BJ (cell line): ENCODE results near the gene KRTAP17-1. TPM values are rescaled to one million over a fixed set of nuclear protein-coding genes. Genes with fewer than 3 reads are reported as not detected.

Experiments used
- CTCF ChIA-PET: fragments of 350-600 bp; formaldehyde crosslinking; extraction: SDS; loops from one replicate; lab custom pipeline; 2021; ENCODE audit warnings: antibody characterized with exemption, inconsistent platforms; lab: Yijun Ruan, JAX
- POLR2A ChIA-PET: fragments of 300-600 bp; sonication (Branson Sonifier 250); formaldehyde crosslinking; extraction: SDS; loops from one replicate; lab custom pipeline; 2021; ENCODE audit warnings: antibody characterized with exemption; lab: Charles Lee
- DNase-seq: peaks from one replicate; pipeline ENCODE4 v3.0.0-alpha.2; 2011; ENCODE audit warnings: low read depth
- H3K27me3 ChIP-seq: 2 replicates; pipeline ENCODE4 v1.6.0; 2011; ENCODE audit warnings: low read length; ENCODE audit not compliant: control insufficient read depth, insufficient read depth
- H3K36me3 ChIP-seq: 2 replicates; pipeline ENCODE4 v1.5.1; 2011; ENCODE audit warnings: low read length; ENCODE audit not compliant: control insufficient read depth, insufficient read depth
- H3K4me3 ChIP-seq: 2 replicates; pipeline ENCODE4 v1.5.1; 2011; ENCODE audit warnings: low read depth, mild to moderate bottlenecking, control low read depth, low read length
- polyA plus RNA-seq: library from polyadenylated mRNA; depleted of rRNA; stranded (reverse); fragments of >200 nt; gene quantifications from 2 replicates; pipeline ENCODE4 v1.2.3, GENCODE V29; 2011; rRNA removed
- small RNA-seq: library from RNA; depleted of rRNA; stranded (forward); fragments of <200 nt; gene quantifications from one replicate; pipeline ENCODE3, GENCODE V24; 2012; ENCODE audit warnings: low replicate concordance, low read depth; ENCODE audit not compliant: insufficient read length
- TF ChIP-seq, protein P1 (sequence below): IDR thresholded peaks from 2 replicates; pipeline ENCODE4 v1.5.1; 2011; ENCODE audit warnings: low read depth, mild to moderate bottlenecking, control low read depth, inconsistent platforms, low read length, moderate library complexity; ENCODE audit not compliant: insufficient read depth

Gene KRTAP17-1
- polyA plus RNA-seq, 1 experiment: not detected

DNA sequence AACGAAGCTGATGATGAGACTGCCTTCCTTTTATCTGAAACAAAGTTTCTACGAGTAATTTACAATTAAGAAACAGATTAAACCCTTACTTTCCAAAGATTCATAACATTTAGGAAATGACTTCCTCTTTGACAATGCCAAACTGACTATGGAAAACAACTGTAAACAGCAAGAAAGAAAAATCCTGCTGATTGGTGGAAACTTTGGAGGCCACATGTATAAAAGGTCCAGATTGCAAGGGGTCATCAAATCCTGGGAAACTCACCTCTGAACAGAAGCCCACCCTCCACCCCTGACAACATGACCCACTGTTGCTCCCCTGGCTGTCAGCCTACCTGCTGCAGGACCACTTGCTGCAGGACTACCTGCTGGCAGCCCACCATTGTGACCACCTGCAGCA, 50.4 kb downstream of the KRTAP17-1 start, which contains the start of gene KRTAP9-6:
TSS of gene KRTAP9-6 (plus strand) at position 301 of the 400 bp plus-strand sequence. CDS start at position 301, 0 bp downstream.
- no peaks in the 10 kb centered on the region for H3K27me3 ChIP-seq
- no peak for DNase-seq
- H3K36me3 ChIP-seq: no peaks in the 10 kb centered on the region
- ChIA-PET POLR2A (no interaction called here), CTCF (no interaction called here)
- TF ChIP-seq, protein P1, sequence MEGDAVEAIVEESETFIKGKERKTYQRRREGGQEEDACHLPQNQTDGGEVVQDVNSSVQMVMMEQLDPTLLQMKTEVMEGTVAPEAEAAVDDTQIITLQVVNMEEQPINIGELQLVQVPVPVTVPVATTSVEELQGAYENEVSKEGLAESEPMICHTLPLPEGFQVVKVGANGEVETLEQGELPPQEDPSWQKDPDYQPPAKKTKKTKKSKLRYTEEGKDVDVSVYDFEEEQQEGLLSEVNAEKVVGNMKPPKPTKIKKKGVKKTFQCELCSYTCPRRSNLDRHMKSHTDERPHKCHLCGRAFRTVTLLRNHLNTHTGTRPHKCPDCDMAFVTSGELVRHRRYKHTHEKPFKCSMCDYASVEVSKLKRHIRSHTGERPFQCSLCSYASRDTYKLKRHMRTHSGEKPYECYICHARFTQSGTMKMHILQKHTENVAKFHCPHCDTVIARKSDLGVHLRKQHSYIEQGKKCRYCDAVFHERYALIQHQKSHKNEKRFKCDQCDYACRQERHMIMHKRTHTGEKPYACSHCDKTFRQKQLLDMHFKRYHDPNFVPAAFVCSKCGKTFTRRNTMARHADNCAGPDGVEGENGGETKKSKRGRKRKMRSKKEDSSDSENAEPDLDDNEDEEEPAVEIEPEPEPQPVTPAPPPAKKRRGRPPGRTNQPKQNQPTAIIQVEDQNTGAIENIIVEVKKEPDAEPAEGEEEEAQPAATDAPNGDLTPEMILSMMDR: no peak
- no peak within 1 kb of the TSS for H3K4me3 ChIP-seq

Small RNAs within 50 kb of the gene (small RNA-seq; reads per million reads assigned to genes)
- not detected for gene KRTAP9-10P

Other genes starting within 250 kb of the KRTAP17-1 start
- gene KRTAP2-4, start 249.8 kb downstream of the KRTAP17-1 start, polyA plus RNA-seq: not detected in 2 replicates
- gene KRTAP4-7, start 231.6 kb downstream of the KRTAP17-1 start, polyA plus RNA-seq: not detected in 2 replicates
- not detected in 2 replicates for gene KRTAP4-8, start 217.6 kb downstream of the KRTAP17-1 start, polyA plus RNA-seq
- gene KRTAP4-16, start 213.5 kb downstream of the KRTAP17-1 start, polyA plus RNA-seq: not detected in 2 replicates
- gene KRTAP4-9, start 210.3 kb downstream of the KRTAP17-1 start, polyA plus RNA-seq: not detected in 2 replicates
- gene KRTAP4-11, start 197.3 kb downstream of the KRTAP17-1 start, polyA plus RNA-seq: not detected in 2 replicates
- gene KRTAP4-12, start 191.5 kb downstream of the KRTAP17-1 start, polyA plus RNA-seq: 0.11 TPM in 1 of 2 replicates, not detected in the other
- not detected in 2 replicates for gene KRTAP4-6, start 175.2 kb downstream of the KRTAP17-1 start, polyA plus RNA-seq
- not detected in 2 replicates for gene KRTAP4-5, start 165.9 kb downstream of the KRTAP17-1 start, polyA plus RNA-seq
- gene KRTAP4-4, start 155.0 kb downstream of the KRTAP17-1 start, polyA plus RNA-seq: not detected in 2 replicates
- gene KRTAP4-3, start 147.5 kb downstream of the KRTAP17-1 start, polyA plus RNA-seq: not detected in 2 replicates
- gene KRTAP4-2, start 137.5 kb downstream of the KRTAP17-1 start, polyA plus RNA-seq: not detected in 2 replicates
- 0.12 TPM in 1 of 2 replicates, not detected in the other for gene KRTAP4-1, start 130.8 kb downstream of the KRTAP17-1 start, polyA plus RNA-seq
- gene KRTAP9-1, start 125.8 kb downstream of the KRTAP17-1 start, polyA plus RNA-seq: not detected in 2 replicates
- not detected in 2 replicates for gene KRTAP9-2, start 89.1 kb downstream of the KRTAP17-1 start, polyA plus RNA-seq
- not detected in 2 replicates for gene KRTAP9-3, start 83.3 kb downstream of the KRTAP17-1 start, polyA plus RNA-seq
- not detected in 2 replicates for gene KRTAP9-8, start 77.7 kb downstream of the KRTAP17-1 start, polyA plus RNA-seq
- gene KRTAP9-4, start 66.0 kb downstream of the KRTAP17-1 start, polyA plus RNA-seq: not detected in 2 replicates
- gene KRTAP9-9, start 60.3 kb downstream of the KRTAP17-1 start, polyA plus RNA-seq: not detected in 2 replicates
- not detected in 2 replicates for gene KRTAP9-6, start 50.3 kb downstream of the KRTAP17-1 start, polyA plus RNA-seq
- gene KRTAP9-7, start 40.0 kb downstream of the KRTAP17-1 start, polyA plus RNA-seq: not detected in 2 replicates
- not detected in 2 replicates for gene KRTAP29-1, start 12.9 kb downstream of the KRTAP17-1 start, polyA plus RNA-seq
- not detected in 2 replicates for gene KRTAP16-1, start 6.4 kb downstream of the KRTAP17-1 start, polyA plus RNA-seq
- gene KRT33A, start 35.1 kb upstream of the KRTAP17-1 start, polyA plus RNA-seq: not detected in 2 replicates
- 1.2 and 1.8 TPM in 2 replicates for gene KRT33B, start 54.1 kb upstream of the KRTAP17-1 start, polyA plus RNA-seq
- 151 and 156 TPM in 2 replicates for gene KRT34, start 66.6 kb upstream of the KRTAP17-1 start, polyA plus RNA-seq
- gene KRT31, start 81.9 kb upstream of the KRTAP17-1 start, polyA plus RNA-seq: 0.11 TPM in 1 of 2 replicates, not detected in the other
- gene KRT37, start 108.9 kb upstream of the KRTAP17-1 start, polyA plus RNA-seq: not detected in 2 replicates
- 0.72 and 0.98 TPM in 2 replicates for gene KRT38, start 125.3 kb upstream of the KRTAP17-1 start, polyA plus RNA-seq
- 0.38 and 0.40 TPM in 2 replicates for gene KRT32, start 151.7 kb upstream of the KRTAP17-1 start, polyA plus RNA-seq
- gene KRT35, start 165.4 kb upstream of the KRTAP17-1 start, polyA plus RNA-seq: not detected in 2 replicates
- gene KRT36, start 174.2 kb upstream of the KRTAP17-1 start, polyA plus RNA-seq: 0.04 TPM in 2 replicates
- gene KRT13, start 189.9 kb upstream of the KRTAP17-1 start, polyA plus RNA-seq: 0.17 and 0.27 TPM in 2 replicates
- gene KRT15, start 203.2 kb upstream of the KRTAP17-1 start, polyA plus RNA-seq: 2.0 and 2.7 TPM in 2 replicates
- 182 and 230 TPM in 2 replicates for gene KRT19, start 212.6 kb upstream of the KRTAP17-1 start, polyA plus RNA-seq